Effector memory CD4-positive, alpha-beta T cell (primary cell): ENCODE data around the gene DPM2.

Experiments
- DNase-seq, 3 donors: peaks; one replicate each; pipeline ENCODE4 v3.0.0-alpha.2; 2020
- H3K27ac ChIP-seq: 2 replicates; pipeline ENCODE4 v1.7.0; 2013; ENCODE audit warnings: mild to moderate bottlenecking, low read length, moderate library complexity; ENCODE audit not compliant: insufficient read depth, poor library complexity, severe bottlenecking
- H3K27me3 ChIP-seq: replicated peaks from 2 replicates; pipeline ENCODE4 v1.7.0; 2013; ENCODE audit warnings: mild to moderate bottlenecking, low read length; ENCODE audit not compliant: insufficient read depth, control insufficient read depth, poor library complexity, severe bottlenecking
- H3K36me3 ChIP-seq: 2 replicates; pipeline ENCODE4 v1.7.0; 2013; ENCODE audit warnings: mild to moderate bottlenecking, low read length, moderate library complexity; ENCODE audit not compliant: control insufficient read depth, insufficient read depth
- H3K4me1 ChIP-seq: 2 replicates; pipeline ENCODE4 v1.7.0; 2013; ENCODE audit warnings: low read length, mild to moderate bottlenecking; ENCODE audit not compliant: control insufficient read depth, insufficient read depth, poor library complexity, severe bottlenecking
- H3K4me3 ChIP-seq: 2 replicates; pipeline ENCODE4 v1.7.0; 2013; ENCODE audit warnings: low read length, low read depth, mild to moderate bottlenecking; ENCODE audit not compliant: insufficient read depth, poor library complexity, severe bottlenecking
- H3K9me3 ChIP-seq: 2 replicates; pipeline ENCODE4 v1.7.0; 2013; ENCODE audit warnings: mild to moderate bottlenecking, low read length, moderate library complexity; ENCODE audit not compliant: control insufficient read depth

Gene DPM2

GRCh38 chr9:127979333-127980059 lies 41.8 kb upstream of the DPM2 start:
- no peak for DNase-seq
- Histone ChIP-seq H3K9me3 (no peaks in the 10 kb centered on the region), H3K4me1 (peaks cover 46% of the 10 kb centered on the region), H3K27ac (peak overlapping the region; percentile 90), H3K4me3 (peak overlapping the region; percentile 87), H3K27me3 (no peaks in the 10 kb centered on the region), H3K36me3 (peaks cover 3% of the 10 kb centered on the region)

- Histone ChIP-seq H3K4me3 (peak overlapping the region; percentile 87), H3K36me3 (peaks cover 3% of the 10 kb centered on the region), H3K4me1 (peaks cover 51% of the 10 kb centered on the region), H3K27ac (peak overlapping the region; percentile 90), H3K9me3 (no peaks in the 10 kb centered on the region), H3K27me3 (no peaks in the 10 kb centered on the region)
- DNase-seq, result no peak
Observed at GRCh38 chr9:127979015-127979332, 41.3 kb upstream of the DPM2 start.

- no peaks in the 10 kb centered on the region for H3K27me3 ChIP-seq
- peaks cover 59% of the 10 kb centered on the region for H3K4me1 ChIP-seq
- peaks cover 3% of the 10 kb centered on the region for H3K36me3 ChIP-seq
- DNase-seq, result no peak
- peak overlapping the region; percentile 90 for H3K27ac ChIP-seq
- H3K9me3 ChIP-seq, result no peaks in the 10 kb centered on the region
- H3K4me3 ChIP-seq, result peak overlapping the region; percentile 87
Observed at GRCh38 chr9:127977884-127978647, 40.4 kb upstream of the DPM2 start.

- Histone ChIP-seq H3K36me3 (peaks cover 3% of the 10 kb centered on the region), H3K27ac (peak overlapping the region; percentile 90), H3K4me1 (peaks cover 64% of the 10 kb centered on the region), H3K4me3 (peak overlapping the region; percentile 87), H3K27me3 (no peaks in the 10 kb centered on the region), H3K9me3 (no peaks in the 10 kb centered on the region)
- DNase-seq, result no peak
Observed at GRCh38 chr9:127977009-127977883, 39.6 kb upstream of the DPM2 start.

- no peaks in the 10 kb centered on the region for H3K9me3 ChIP-seq
- peak overlapping the region; percentile 87 for H3K4me3 ChIP-seq
- peaks cover 3% of the 10 kb centered on the region for H3K36me3 ChIP-seq
- DNase-seq, result peak in 2 of 3 donors; percentile 49 to 62
- no peaks in the 10 kb centered on the region for H3K27me3 ChIP-seq
- H3K27ac ChIP-seq, result peak overlapping the region; percentile 90
- H3K4me1 ChIP-seq, result peaks cover 68% of the 10 kb centered on the region
Observed at GRCh38 chr9:127976498-127976897, 38.8 kb upstream of the DPM2 start.

GRCh38 chr9:127975376-127976315 lies 38.0 kb upstream of the DPM2 start:
- peaks cover 3% of the 10 kb centered on the region for H3K36me3 ChIP-seq
- H3K4me3 ChIP-seq, result peak overlapping the region; percentile 87
- peaks cover 74% of the 10 kb centered on the region for H3K4me1 ChIP-seq
- H3K27ac ChIP-seq, result peak overlapping the region; percentile 90
- no peak for DNase-seq
- no peaks in the 10 kb centered on the region for H3K9me3 ChIP-seq
- H3K27me3 ChIP-seq, result no peaks in the 10 kb centered on the region

GRCh38 chr9:127974769-127975261 lies 37.2 kb upstream of the DPM2 start:
- DNase-seq, result no peak
- peaks cover 3% of the 10 kb centered on the region for H3K36me3 ChIP-seq
- H3K27ac ChIP-seq, result peak overlapping the region; percentile 90
- H3K9me3 ChIP-seq, result no peaks in the 10 kb centered on the region
- H3K27me3 ChIP-seq, result no peaks in the 10 kb centered on the region
- H3K4me1 ChIP-seq, result peaks cover 81% of the 10 kb centered on the region
- H3K4me3 ChIP-seq, result peak overlapping the region; percentile 87

GRCh38 chr9:127974001-127974768 lies 36.5 kb upstream of the DPM2 start:
- peaks cover 88% of the 10 kb centered on the region for H3K4me1 ChIP-seq
- H3K36me3 ChIP-seq, result peaks cover 4% of the 10 kb centered on the region
- H3K27ac ChIP-seq, result peak overlapping the region; percentile 90
- DNase-seq, result no peak
- H3K4me3 ChIP-seq, result peak overlapping the region; percentile 87
- H3K9me3 ChIP-seq, result no peaks in the 10 kb centered on the region
- H3K27me3 ChIP-seq, result no peaks in the 10 kb centered on the region
